CD4-positive, alpha-beta T cell (primary cell): ENCODE measurements around the gene CSTF3. TPM values are rescaled to one million over a fixed set of nuclear protein-coding genes. Genes with fewer than 3 reads are reported as not detected.

ENCODE experiments used
- ATAC-seq: fragments of 200-7000 bp; cut with Tn5 transposase; one replicate; pipeline ENCODE4 v1.10.0; 2022; ENCODE audit warnings: mild to moderate bottlenecking; ENCODE audit not compliant: poor library complexity
- CTCF ChIA-PET: fragments of 350-600 bp; sonication (Branson Sonifier 250); formaldehyde crosslinking; loops from one replicate; lab custom pipeline; 2021; ENCODE audit warnings: antibody characterized with exemption, inconsistent platforms; lab: Charles Lee
- POLR2A ChIA-PET: fragments of 350-600 bp; sonication (Branson Sonifier 250); formaldehyde crosslinking; loops from one replicate; lab custom pipeline; 2021; ENCODE audit warnings: antibody characterized with exemption, inconsistent platforms; lab: Charles Lee
- DNase-seq, 14 experiments: peaks; one replicate each; pipeline ENCODE4 v3.0.0-alpha.2; 2013 to 2020; ENCODE audit warnings: mixed read lengths in 2 of 14
- H3K27ac ChIP-seq, 2 donors: one replicate each; pipeline versions ENCODE4 v1.5.1 to v1.7.0; 2013; ENCODE audit warnings: low read length in 2 of 2, low read depth in 1 of 2, mild to moderate bottlenecking in 1 of 2
- H3K27me3 ChIP-seq, 2 experiments: 1 replicate in 1 of 2; 2 replicates in 1 of 2; pipeline versions ENCODE4 v1.6.1 to v1.7.0; 2013; ENCODE audit warnings: low read length in 2 of 2, control low read depth in 1 of 2, mild to moderate bottlenecking in 1 of 2, moderate library complexity in 1 of 2; ENCODE audit not compliant: insufficient read depth in 2 of 2, control insufficient read depth in 1 of 2
- H3K36me3 ChIP-seq: one replicate; pipeline ENCODE4 v1.6.1; 2013; ENCODE audit warnings: low read length, control low read depth; ENCODE audit not compliant: insufficient read depth
- H3K4me1 ChIP-seq: one replicate; pipeline ENCODE4 v1.6.1; 2013; ENCODE audit warnings: low read length, control low read depth; ENCODE audit not compliant: insufficient read depth
- H3K4me3 ChIP-seq: one replicate; pipeline ENCODE4 v1.5.1; 2013; ENCODE audit warnings: mild to moderate bottlenecking, low read length, moderate library complexity
- H3K9me3 ChIP-seq, 2 experiments: 1 replicate in 1 of 2; 2 replicates in 1 of 2; pipeline versions ENCODE4 v1.6.1 to v1.7.0; 2013; ENCODE audit warnings: low read length in 2 of 2, mild to moderate bottlenecking in 2 of 2, control low read depth in 1 of 2, moderate library complexity in 1 of 2; ENCODE audit not compliant: control insufficient read depth in 1 of 2, insufficient read depth in 1 of 2
- H3K27ac Mint-ChIP-seq: one replicate; pipeline ENCODE4 v1.8.0; 2020; ENCODE audit warnings: mixed read lengths
- H3K27me3 Mint-ChIP-seq: one replicate; pipeline ENCODE4 v1.8.0; 2021; ENCODE audit warnings: mixed read lengths
- H3K36me3 Mint-ChIP-seq: one replicate; pipeline ENCODE4 v1.8.0; 2021; ENCODE audit warnings: low read depth, mixed read lengths
- H3K4me1 Mint-ChIP-seq: one replicate; pipeline ENCODE4 v1.8.0; 2021; ENCODE audit warnings: low read depth, mixed read lengths
- H3K4me3 Mint-ChIP-seq: one replicate; pipeline ENCODE4 v1.8.0; 2020; ENCODE audit warnings: mild to moderate bottlenecking, mixed read lengths
- H3K9me3 Mint-ChIP-seq: one replicate; pipeline ENCODE4 v1.8.0; 2020; ENCODE audit warnings: mixed read lengths
- CTCF ChIP-seq: fragments of 200-600 bp; IDR thresholded peaks from one replicate; pipeline ENCODE4 v1.8.0; 2022; ENCODE audit warnings: antibody characterized with exemption, mild to moderate bottlenecking
- intact Hi-C, 2 experiments: fragments of 100-400 bp; cut with DNase I in 1 of 2; cut with micrococcal nuclease in 1 of 2; formaldehyde crosslinking; loops; one replicate each; pipeline versions ENCODE4 v1.15.1 to v1.9.0; 2023 to 2025; cut with DNase I, micrococcal nuclease
- total RNA-seq, 174 experiments: library from RNA in 2 of 174; stranded (reverse) in 2 of 174; gene quantifications; one replicate each; pipeline ENCODE4 v1.2.3 and lab custom pipeline; 2021 to 2026

CSTF3 gene
- total RNA-seq, 2 experiments from 2014 or later = 6.4 to 9.9 TPM

- DNase-seq = no peak
- POLR2A ChIA-PET = no interaction called here
- CTCF ChIA-PET = no interaction called here
- Mint-ChIP-seq H3K27ac (no peak overlapping the region), H3K4me1 (no peaks in the 10 kb centered on the region), H3K4me3 (no peak overlapping the region), H3K36me3 (no peaks in the 10 kb centered on the region), H3K9me3 (no peaks in the 10 kb centered on the region), H3K27me3 (no peaks in the 10 kb centered on the region)
- TF ChIP-seq CTCF = no peak
- Histone ChIP-seq H3K9me3 (no peaks in the 10 kb centered on the region), H3K4me1 (no peaks in the 10 kb centered on the region), H3K27ac (no peak overlapping the region), H3K27me3 (no peaks in the 10 kb centered on the region), H3K4me3 (no peak overlapping the region), H3K36me3 (no peaks in the 10 kb centered on the region)
- no peak for ATAC-seq
- intact Hi-C loops = no loop called here
Observed at GRCh38 chr11:33116535-33116934, 44.7 kb downstream of the CSTF3 start.

- Histone ChIP-seq H3K4me3 (no peak overlapping the region), H3K4me1 (no peaks in the 10 kb centered on the region), H3K36me3 (peaks cover 5% of the 10 kb centered on the region), H3K9me3 (no peaks in the 10 kb centered on the region), H3K27ac (no peak overlapping the region), H3K27me3 (no peaks in the 10 kb centered on the region)
- peaks cover 20% of the 10 kb centered on the region for H3K36me3 Mint-ChIP-seq
- no peak overlapping the region for H3K4me3 Mint-ChIP-seq
- TF ChIP-seq CTCF = no peak
- no peaks in the 10 kb centered on the region for H3K9me3 Mint-ChIP-seq
- ATAC-seq = no peak
- POLR2A ChIA-PET = no interaction called here
- no peaks in the 10 kb centered on the region for H3K27me3 Mint-ChIP-seq
- H3K4me1 Mint-ChIP-seq = no peaks in the 10 kb centered on the region
- H3K27ac Mint-ChIP-seq = no peak overlapping the region
- intact Hi-C loops = no loop called here
- CTCF ChIA-PET = interaction anchor here (1.1 kb wide), 1 partner anchor 24 kb away, joined by 4 read pairs; no protein-coding TSS in a partner anchor
- DNase-seq = no peak
Observed at GRCh38 chr11:33110083-33110482, 51.2 kb downstream of the CSTF3 start.

DNA sequence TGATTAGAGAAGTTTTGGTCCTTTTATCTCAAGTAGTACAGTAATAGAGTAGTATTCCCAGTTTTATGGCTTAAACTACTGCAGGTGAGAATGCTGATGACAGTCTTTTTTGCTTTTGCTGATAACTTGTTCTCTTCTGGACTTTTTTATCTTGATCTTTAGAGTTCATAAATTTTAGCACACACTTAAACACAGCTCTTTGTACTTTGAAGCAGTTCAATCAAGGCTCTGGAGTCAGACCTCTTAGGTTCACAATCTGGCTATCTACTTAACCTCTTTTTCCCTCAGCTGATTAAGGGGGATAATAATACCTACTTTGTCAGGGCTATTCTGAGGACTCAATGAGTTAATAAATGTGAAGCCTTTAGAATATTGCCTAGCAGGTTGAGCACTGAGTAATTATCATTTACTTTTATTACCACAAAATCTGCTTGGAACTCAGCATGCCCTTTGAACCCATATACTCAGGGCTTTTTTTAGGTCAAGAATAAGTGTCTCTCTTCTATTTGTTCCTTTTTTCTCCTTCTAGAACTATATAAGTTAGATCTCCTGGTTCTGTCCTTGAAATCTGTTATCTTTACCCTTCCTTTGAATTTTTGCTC lies 51.9 kb downstream of the CSTF3 start:
- H3K27ac ChIP-seq = no peak overlapping the region
- DNase-seq (no peak), ATAC-seq (no peak)
- no peak overlapping the region for H3K4me3 ChIP-seq
- no peaks in the 10 kb centered on the region for H3K27me3 ChIP-seq
- ChIA-PET CTCF (no interaction called here), POLR2A (no interaction called here)
- no peaks in the 10 kb centered on the region for H3K27me3 Mint-ChIP-seq
- H3K36me3 ChIP-seq = peaks cover 12% of the 10 kb centered on the region
- no peak overlapping the region for H3K27ac Mint-ChIP-seq
- TF ChIP-seq CTCF = no peak
- H3K9me3 ChIP-seq = no peaks in the 10 kb centered on the region
- intact Hi-C loops = no loop called here
- no peaks in the 10 kb centered on the region for H3K4me1 Mint-ChIP-seq
- H3K4me1 ChIP-seq = no peaks in the 10 kb centered on the region
- H3K9me3 Mint-ChIP-seq = no peaks in the 10 kb centered on the region
- no peak overlapping the region for H3K4me3 Mint-ChIP-seq
- peaks cover 24% of the 10 kb centered on the region for H3K36me3 Mint-ChIP-seq
